Gastrocnemius medialis (tissue), 4 donors: ENCODE data around the gene GPC6. TPM values are rescaled to one million over a fixed set of nuclear protein-coding genes. Genes with fewer than 3 reads are reported as not detected.

ENCODE experiments used
- ATAC-seq, 2 donors: fragments of 150-250 bp; one replicate each; pipeline ENCODE4 v1.9.1; 2016
- DNase-seq, 2 donors: peaks; one replicate each; pipeline ENCODE4 v3.0.0-alpha.2; 2019
- H3K27ac ChIP-seq, 4 donors: fragments of 200-600 bp; sonication (generic); 1 replicate in 1 of 4; 2 replicates in 3 of 4; pipeline ENCODE4 v1.5.1; 2016 to 2018; ENCODE audit warnings: mild to moderate bottlenecking in 2 of 4, moderate library complexity in 1 of 4
- H3K27me3 ChIP-seq, 3 donors: fragments of 200-600 bp; sonication (generic) in 2 of 3; 1 replicate in 1 of 3; 2 replicates in 2 of 3; pipeline versions ENCODE4 v1.5.1 to v1.6.0; 2016 to 2019; ENCODE audit warnings: mild to moderate bottlenecking in 1 of 3, moderate library complexity in 1 of 3
- H3K36me3 ChIP-seq, 2 donors: fragments of 200-600 bp; sonication (generic) in 1 of 2; one replicate each; pipeline ENCODE4 v1.5.1; 2017 to 2018
- H3K4me1 ChIP-seq, 2 donors: fragments of 200-600 bp; sonication (generic) in 1 of 2; one replicate each; pipeline ENCODE4 v1.5.1; 2016 to 2017; ENCODE audit warnings: mild to moderate bottlenecking in 2 of 2
- H3K4me3 ChIP-seq, 4 donors: fragments of 200-600 bp; sonication (generic) in 3 of 4; 1 replicate in 1 of 4; 2 replicates in 3 of 4; pipeline ENCODE4 v1.5.1; 2016 to 2019; ENCODE audit warnings: mild to moderate bottlenecking in 2 of 4
- H3K9me3 ChIP-seq, 3 donors: fragments of 200-600 bp; sonication (generic) in 2 of 3; 1 replicate in 1 of 3; 2 replicates in 2 of 3; pipeline ENCODE4 v1.5.1; 2016 to 2019
- CTCF ChIP-seq, 5 experiments: fragments of 450-650 bp in 3 of 5; fragments of 200-600 bp in 2 of 5; sonication (generic) in 2 of 5; IDR thresholded peaks in 4 of 5; conservative IDR thresholded peaks in 1 of 5; 1 replicate in 4 of 5; 2 replicates in 1 of 5; pipeline ENCODE4 v1.5.1; 2016 to 2019; ENCODE audit warnings: antibody characterized with exemption in 5 of 5, mild to moderate bottlenecking in 3 of 5, moderate library complexity in 3 of 5
- POLR2A ChIP-seq, 2 donors: fragments of 450-650 bp; IDR thresholded peaks; one replicate each; pipeline ENCODE4 v1.6.1; 2017; ENCODE audit warnings: antibody characterized with exemption in 2 of 2, mild to moderate bottlenecking in 2 of 2, moderate library complexity in 2 of 2
- in situ Hi-C, 4 donors: fragments of 200-750 bp; cut with MboI; loops; one replicate each; pipeline versions ENCODE4 v1.15.0 to v1.8.0; 2017; ENCODE audit warnings: low sequenced_read_pairs in 4 of 4
- intact Hi-C: fragments of 100-400 bp; cut with DNase I; formaldehyde crosslinking; loops from one replicate; pipeline ENCODE4 v1.15.1; 2023; ENCODE audit warnings: low total_unique reads
- total RNA-seq, 4 donors: library from RNA; depleted of rRNA; stranded (reverse); fragments of >200 nt; gene quantifications; one replicate each; pipeline versions ENCODE4 v1.1.0 to v1.2.3, GENCODE V29; 2016

GPC6 gene
- total RNA-seq, 4 donors from 2014 or later, result 0.47 to 0.88 (median 0.59) TPM

GRCh38 chr13:93945621-93946020 is 719.0 kb downstream of the GPC6 start:
- H3K36me3 ChIP-seq, result no peaks in the 10 kb centered on the region
- in situ Hi-C loops (no loop called here), intact Hi-C loops (no loop called here)
- TF ChIP-seq CTCF (IDR thresholded peaks at IDR 0.05 in 4 of 5, conservative IDR thresholded peaks at IDR 0.05 in 1 of 5) (no peak), POLR2A (IDR thresholded peaks at IDR 0.05) (no peak)
- no peak overlapping the region for H3K27ac ChIP-seq
- no peak overlapping the region for H3K4me3 ChIP-seq
- no peak for DNase-seq
- no peak for ATAC-seq
- no peaks in the 10 kb centered on the region for H3K9me3 ChIP-seq
- H3K4me1 ChIP-seq, result no peaks in the 10 kb centered on the region
- H3K27me3 ChIP-seq, result no peaks in the 10 kb centered on the region

GRCh38 chr13:93946994-93947393 is 720.4 kb downstream of the GPC6 start:
- Histone ChIP-seq H3K4me1 (no peaks in the 10 kb centered on the region), H3K36me3 (no peaks in the 10 kb centered on the region), H3K27me3 (no peaks in the 10 kb centered on the region), H3K9me3 (no peaks in the 10 kb centered on the region), H3K27ac (no peak overlapping the region), H3K4me3 (no peak overlapping the region)
- TF ChIP-seq CTCF (IDR thresholded peaks at IDR 0.05 in 4 of 5, conservative IDR thresholded peaks at IDR 0.05 in 1 of 5) (no peak), POLR2A (IDR thresholded peaks at IDR 0.05) (no peak)
- no peak for ATAC-seq
- intact Hi-C loops (no loop called here), in situ Hi-C loops (no loop called here)
- DNase-seq, result no peak

- no peak for ATAC-seq
- no peaks in the 10 kb centered on the region for H3K4me1 ChIP-seq
- no peak overlapping the region for H3K27ac ChIP-seq
- H3K27me3 ChIP-seq, result no peaks in the 10 kb centered on the region
- in situ Hi-C loops, result no loop called here
- intact Hi-C loops, result no loop called here
- no peak for DNase-seq
- H3K36me3 ChIP-seq, result no peaks in the 10 kb centered on the region
- TF ChIP-seq CTCF (IDR thresholded peaks at IDR 0.05 in 4 of 5, conservative IDR thresholded peaks at IDR 0.05 in 1 of 5) (no peak), POLR2A (IDR thresholded peaks at IDR 0.05) (no peak)
- no peaks in the 10 kb centered on the region for H3K9me3 ChIP-seq
- no peak overlapping the region for H3K4me3 ChIP-seq
Observed at GRCh38 chr13:93947651-93948050, 721.0 kb downstream of the GPC6 start.

GRCh38 chr13:93948162-93948922 is 721.7 kb downstream of the GPC6 start:
- ATAC-seq (no peak), DNase-seq (no peak)
- intact Hi-C loops, result no loop called here
- Histone ChIP-seq H3K27ac (no peak overlapping the region), H3K27me3 (no peaks in the 10 kb centered on the region), H3K9me3 (no peaks in the 10 kb centered on the region), H3K36me3 (no peaks in the 10 kb centered on the region), H3K4me1 (no peaks in the 10 kb centered on the region), H3K4me3 (no peak overlapping the region)
- in situ Hi-C loops, result no loop called here
- TF ChIP-seq CTCF (IDR thresholded peaks at IDR 0.05 in 4 of 5, conservative IDR thresholded peaks at IDR 0.05 in 1 of 5) (no peak), POLR2A (IDR thresholded peaks at IDR 0.05) (no peak)

- intact Hi-C loops (no loop called here), in situ Hi-C loops (no loop called here)
- TF ChIP-seq CTCF (IDR thresholded peaks at IDR 0.05 in 4 of 5, conservative IDR thresholded peaks at IDR 0.05 in 1 of 5) (no peak), POLR2A (IDR thresholded peaks at IDR 0.05) (no peak)
- Histone ChIP-seq H3K9me3 (no peaks in the 10 kb centered on the region), H3K27me3 (no peaks in the 10 kb centered on the region), H3K4me1 (no peaks in the 10 kb centered on the region), H3K4me3 (no peak overlapping the region), H3K27ac (no peak overlapping the region), H3K36me3 (no peaks in the 10 kb centered on the region)
- ATAC-seq (no peak), DNase-seq (no peak)
Observed at GRCh38 chr13:93951108-93951507, 724.5 kb downstream of the GPC6 start.
